ENCODE data around the gene MTG1. TPM values are rescaled to one million over a fixed set of nuclear protein-coding genes. Genes with fewer than 3 reads are reported as not detected.
A peak's percentile ranks its signal among the peaks of the same experiment; 100 is the strongest.

The MTG1 gene
- polyA plus RNA-seq, 2 donors, result 36.7 to 44.4 TPM

DNA sequence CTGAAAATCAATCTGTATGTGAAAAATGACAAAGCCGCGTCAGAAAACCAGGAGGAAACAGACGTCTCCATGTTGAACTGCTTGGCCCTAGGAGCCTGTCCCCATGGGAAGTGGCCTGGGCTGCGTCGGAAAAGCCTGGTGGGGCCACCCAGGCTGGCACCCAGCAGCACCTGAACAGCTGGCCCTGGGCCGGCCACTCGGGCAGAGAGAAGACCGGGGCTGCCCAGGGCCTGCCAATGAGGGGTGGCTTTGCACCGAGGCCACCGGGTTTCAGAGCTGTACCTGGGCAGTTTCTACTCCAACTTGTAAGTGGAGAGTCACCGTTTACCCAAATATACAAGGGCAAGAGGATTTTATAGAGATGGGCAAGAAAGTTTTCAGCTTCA lies 35.0 kb upstream of the MTG1 start:
- no peak overlapping the region for H3K27ac ChIP-seq (ENCODE audit: low read depth in 2 of 2, low read length in 1 of 2)
- no peaks in the 10 kb centered on the region for H3K9me3 ChIP-seq (ENCODE audit: control insufficient read depth in 2 of 2, insufficient read depth in 1 of 2, low read depth in 1 of 2, low read length in 1 of 2)
- peaks cover 0 to 14% of the 10 kb centered on the region in 2 donors for H3K4me1 ChIP-seq (ENCODE audit: control insufficient read depth in 2 of 2, insufficient read depth in 2 of 2, low read length in 1 of 2)
- H3K4me3 ChIP-seq (ENCODE audit: low read depth in 1 of 2, low read length in 2 of 2), result no peak overlapping the region
- H3K27me3 ChIP-seq (ENCODE audit: control insufficient read depth in 1 of 2, insufficient read depth in 2 of 2, low read length in 2 of 2), result no peaks in the 10 kb centered on the region
- 85 to 87% methylated on average over 9 to 11 of the region's 11 CpGs for WGBS, 2 donors
- peaks cover 0 to 12% of the 10 kb centered on the region in 2 donors for H3K36me3 ChIP-seq (ENCODE audit: control insufficient read depth in 2 of 2, insufficient read depth in 2 of 2, low read length in 1 of 2)

DNA sequence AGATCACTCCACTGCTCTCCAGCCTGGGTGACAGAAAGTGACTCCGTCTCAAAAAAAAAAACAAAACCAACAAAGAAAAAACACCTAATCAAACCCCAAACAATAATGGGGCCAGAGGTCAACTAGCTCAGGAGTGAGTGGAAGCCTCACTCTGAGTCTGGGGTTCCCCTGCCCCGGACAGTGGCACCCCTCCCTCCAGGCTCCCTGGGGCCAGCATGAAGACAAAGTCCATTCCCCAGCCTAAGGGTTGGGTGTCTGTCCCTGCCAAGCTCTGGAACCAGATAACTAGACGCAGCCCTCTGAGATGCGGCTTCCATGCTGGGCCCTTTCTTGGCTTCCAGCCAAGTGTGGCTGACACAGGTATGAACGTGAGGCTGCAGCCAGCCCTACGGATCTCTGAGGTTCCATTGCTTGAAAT lies 34.4 kb upstream of the MTG1 start:
- no peak overlapping the region for H3K27ac ChIP-seq (ENCODE audit: low read depth in 2 of 2, low read length in 1 of 2)
- H3K27me3 ChIP-seq (ENCODE audit: control insufficient read depth in 1 of 2, insufficient read depth in 2 of 2, low read length in 2 of 2), result no peaks in the 10 kb centered on the region
- H3K4me1 ChIP-seq (ENCODE audit: control insufficient read depth in 2 of 2, insufficient read depth in 2 of 2, low read length in 1 of 2), result peaks cover 0 to 14% of the 10 kb centered on the region in 2 donors
- H3K9me3 ChIP-seq (ENCODE audit: control insufficient read depth in 2 of 2, insufficient read depth in 1 of 2, low read depth in 1 of 2, low read length in 1 of 2), result no peaks in the 10 kb centered on the region
- H3K36me3 ChIP-seq (ENCODE audit: control insufficient read depth in 2 of 2, insufficient read depth in 2 of 2, low read length in 1 of 2), result peaks cover 0 to 12% of the 10 kb centered on the region in 2 donors
- no peak overlapping the region for H3K4me3 ChIP-seq (ENCODE audit: low read depth in 1 of 2, low read length in 2 of 2)
- WGBS, 2 donors, result 38 to 40% methylated on average over 6 of the region's 6 CpGs

GRCh38 chr10:133359972-133360610 lies 33.9 kb upstream of the MTG1 start:
- no peak overlapping the region for H3K4me3 ChIP-seq (ENCODE audit: low read depth in 1 of 2, low read length in 2 of 2)
- peaks cover 0 to 17% of the 10 kb centered on the region in 2 donors for H3K36me3 ChIP-seq (ENCODE audit: control insufficient read depth in 2 of 2, insufficient read depth in 2 of 2, low read length in 1 of 2)
- H3K9me3 ChIP-seq (ENCODE audit: control insufficient read depth in 2 of 2, insufficient read depth in 1 of 2, low read depth in 1 of 2, low read length in 1 of 2), result no peaks in the 10 kb centered on the region
- no peaks in the 10 kb centered on the region for H3K27me3 ChIP-seq (ENCODE audit: control insufficient read depth in 1 of 2, insufficient read depth in 2 of 2, low read length in 2 of 2)
- 53 to 54% methylated on average over 17 of the region's 17 CpGs for WGBS, 2 donors
- H3K4me1 ChIP-seq (ENCODE audit: control insufficient read depth in 2 of 2, insufficient read depth in 2 of 2, low read length in 1 of 2), result peaks cover 0 to 16% of the 10 kb centered on the region in 2 donors
- H3K27ac ChIP-seq (ENCODE audit: low read depth in 2 of 2, low read length in 1 of 2), result no peak overlapping the region

DNA sequence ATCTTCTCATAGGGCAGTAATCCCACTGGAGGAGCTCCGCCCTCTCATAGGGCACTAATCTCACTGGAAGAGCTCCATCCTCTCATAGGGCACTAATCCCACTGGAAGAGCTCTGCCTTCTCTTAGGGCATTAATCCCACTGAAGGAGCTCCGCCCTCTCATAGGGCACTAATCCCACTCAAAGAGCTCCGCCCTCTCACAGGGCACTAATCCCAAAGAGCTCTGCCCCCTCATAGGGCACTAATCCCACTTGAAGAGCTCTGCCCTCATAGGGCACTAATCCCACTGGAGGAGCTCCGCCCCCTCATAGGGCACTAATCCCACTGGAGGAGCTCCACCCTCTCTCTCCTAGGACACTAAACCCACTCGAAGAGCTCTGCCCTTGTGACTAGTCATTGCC lies 32.7 kb upstream of the MTG1 start:
- WGBS, 2 donors, result 84 to 90% methylated on average over 5 of the region's 5 CpGs
- Histone ChIP-seq H3K36me3 (ENCODE audit: control insufficient read depth in 2 of 2, insufficient read depth in 2 of 2, low read length in 1 of 2) (peaks cover 5 to 28% of the 10 kb centered on the region in 2 donors), H3K27ac (ENCODE audit: low read depth in 2 of 2, low read length in 1 of 2) (no peak overlapping the region), H3K4me3 (ENCODE audit: low read depth in 1 of 2, low read length in 2 of 2) (no peak overlapping the region), H3K9me3 (ENCODE audit: control insufficient read depth in 2 of 2, insufficient read depth in 1 of 2, low read depth in 1 of 2, low read length in 1 of 2) (no peaks in the 10 kb centered on the region), H3K27me3 (ENCODE audit: control insufficient read depth in 1 of 2, insufficient read depth in 2 of 2, low read length in 2 of 2) (no peaks in the 10 kb centered on the region), H3K4me1 (ENCODE audit: control insufficient read depth in 2 of 2, insufficient read depth in 2 of 2, low read length in 1 of 2) (peaks cover 0 to 25% of the 10 kb centered on the region in 2 donors)

DNA sequence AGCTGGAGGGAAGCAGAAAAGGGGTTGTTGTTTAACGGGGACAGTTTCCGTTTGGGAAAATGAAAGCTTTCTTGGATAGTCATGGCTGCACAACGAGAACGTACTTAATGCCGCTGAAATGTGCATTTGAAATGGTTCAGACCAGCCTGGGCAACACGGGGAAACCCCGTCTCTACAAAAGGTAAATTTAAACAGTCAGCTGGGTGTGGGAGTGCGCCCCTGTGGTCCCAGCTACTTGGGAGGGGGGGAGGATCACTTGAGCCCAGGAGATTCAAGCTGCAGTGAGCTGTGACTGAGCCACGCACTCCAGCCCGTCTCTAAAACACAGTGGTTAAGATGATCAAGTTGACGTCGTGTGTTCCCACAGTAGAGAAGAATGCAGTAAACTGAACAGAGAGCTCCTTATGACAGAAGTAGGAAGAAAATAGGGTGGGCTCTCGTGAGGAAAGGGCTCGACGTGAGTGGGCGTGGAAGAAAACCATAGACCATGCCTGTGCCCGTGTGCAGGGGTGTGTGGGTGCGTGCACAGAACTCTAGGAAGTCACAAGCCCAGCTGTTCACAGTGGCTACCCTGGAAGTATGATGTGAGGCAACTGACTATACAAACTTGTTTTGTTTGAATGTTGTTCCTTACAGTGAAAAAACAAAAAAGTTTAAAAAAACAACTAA lies 32.0 kb upstream of the MTG1 start:
- Histone ChIP-seq H3K27me3 (ENCODE audit: control insufficient read depth in 1 of 2, insufficient read depth in 2 of 2, low read length in 2 of 2) (no peaks in the 10 kb centered on the region), H3K9me3 (ENCODE audit: control insufficient read depth in 2 of 2, insufficient read depth in 1 of 2, low read depth in 1 of 2, low read length in 1 of 2) (no peaks in the 10 kb centered on the region), H3K27ac (ENCODE audit: low read depth in 2 of 2, low read length in 1 of 2) (no peak overlapping the region), H3K4me1 (ENCODE audit: control insufficient read depth in 2 of 2, insufficient read depth in 2 of 2, low read length in 1 of 2) (peaks cover 0 to 20% of the 10 kb centered on the region in 2 donors), H3K36me3 (ENCODE audit: control insufficient read depth in 2 of 2, insufficient read depth in 2 of 2, low read length in 1 of 2) (peaks cover 5 to 33% of the 10 kb centered on the region in 2 donors), H3K4me3 (ENCODE audit: low read depth in 1 of 2, low read length in 2 of 2) (no peak overlapping the region)
- 78 to 80% methylated on average over 18 of the region's 18 CpGs for WGBS, 2 donors

GRCh38 chr10:133362846-133363245 lies 31.1 kb upstream of the MTG1 start:
- peaks cover 5 to 34% of the 10 kb centered on the region in 2 donors for H3K36me3 ChIP-seq (ENCODE audit: control insufficient read depth in 2 of 2, insufficient read depth in 2 of 2, low read length in 1 of 2)
- no peak overlapping the region for H3K4me3 ChIP-seq (ENCODE audit: low read depth in 1 of 2, low read length in 2 of 2)
- 91 to 97% methylated on average over 13 of the region's 13 CpGs for WGBS, 2 donors
- H3K27ac ChIP-seq (ENCODE audit: low read depth in 2 of 2, low read length in 1 of 2), result no peak overlapping the region
- H3K27me3 ChIP-seq (ENCODE audit: control insufficient read depth in 1 of 2, insufficient read depth in 2 of 2, low read length in 2 of 2), result no peaks in the 10 kb centered on the region
- H3K4me1 ChIP-seq (ENCODE audit: control insufficient read depth in 2 of 2, insufficient read depth in 2 of 2, low read length in 1 of 2), result peaks cover 0 to 15% of the 10 kb centered on the region in 2 donors
- H3K9me3 ChIP-seq (ENCODE audit: control insufficient read depth in 2 of 2, insufficient read depth in 1 of 2, low read depth in 1 of 2, low read length in 1 of 2), result no peaks in the 10 kb centered on the region

DNA sequence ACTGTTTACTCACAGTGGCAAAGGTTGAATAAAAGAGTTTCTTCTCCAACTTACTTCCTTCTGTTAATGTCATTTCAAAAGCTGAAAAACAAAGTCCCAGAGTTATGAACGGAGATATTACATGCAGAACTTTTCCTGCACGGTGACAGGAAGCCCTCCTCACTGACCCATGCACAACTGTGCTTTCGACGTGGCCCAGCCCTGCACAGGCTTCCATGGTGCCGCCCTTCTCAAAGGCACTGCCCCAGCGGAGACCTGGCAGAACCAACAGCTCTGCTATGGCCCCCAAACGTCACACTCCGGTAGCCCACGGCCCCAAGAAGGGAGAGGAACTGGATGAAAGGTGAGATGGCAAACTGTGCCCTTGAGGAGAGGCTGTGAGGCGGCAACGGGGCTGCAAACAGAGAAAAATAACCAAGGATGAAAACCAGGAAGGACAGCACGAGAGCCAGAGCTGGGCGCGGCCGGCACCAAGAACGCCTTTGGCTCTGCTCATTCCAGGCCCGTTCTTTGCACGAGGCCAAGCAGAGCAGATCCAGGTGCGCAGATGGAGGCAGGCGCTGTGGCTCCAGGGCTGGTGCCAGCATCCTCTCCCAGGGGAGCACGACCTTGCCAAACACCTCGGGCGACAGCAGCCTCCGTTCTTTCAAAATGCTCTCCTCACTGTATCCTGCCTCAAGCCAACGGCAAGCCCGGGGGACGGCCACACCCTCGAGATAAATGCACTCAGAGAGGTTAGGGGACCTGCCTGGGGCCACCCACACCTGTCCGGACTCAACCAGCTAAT lies 29.1 kb upstream of the MTG1 start:
- WGBS, 2 donors, result 58 to 62% methylated on average over 29 of the region's 29 CpGs
- Histone ChIP-seq H3K4me1 (ENCODE audit: control insufficient read depth in 2 of 2, insufficient read depth in 2 of 2, low read length in 1 of 2) (peaks cover 0 to 15% of the 10 kb centered on the region in 2 donors), H3K36me3 (ENCODE audit: control insufficient read depth in 2 of 2, insufficient read depth in 2 of 2, low read length in 1 of 2) (peaks cover 5 to 48% of the 10 kb centered on the region in 2 donors), H3K27me3 (ENCODE audit: control insufficient read depth in 1 of 2, insufficient read depth in 2 of 2, low read length in 2 of 2) (no peaks in the 10 kb centered on the region), H3K4me3 (ENCODE audit: low read depth in 1 of 2, low read length in 2 of 2) (peak overlapping the region in 1 of 2 donors; percentile 5), H3K9me3 (ENCODE audit: control insufficient read depth in 2 of 2, insufficient read depth in 1 of 2, low read depth in 1 of 2, low read length in 1 of 2) (no peaks in the 10 kb centered on the region), H3K27ac (ENCODE audit: low read depth in 2 of 2, low read length in 1 of 2) (peak overlapping the region; percentile 65 to 81)

DNA sequence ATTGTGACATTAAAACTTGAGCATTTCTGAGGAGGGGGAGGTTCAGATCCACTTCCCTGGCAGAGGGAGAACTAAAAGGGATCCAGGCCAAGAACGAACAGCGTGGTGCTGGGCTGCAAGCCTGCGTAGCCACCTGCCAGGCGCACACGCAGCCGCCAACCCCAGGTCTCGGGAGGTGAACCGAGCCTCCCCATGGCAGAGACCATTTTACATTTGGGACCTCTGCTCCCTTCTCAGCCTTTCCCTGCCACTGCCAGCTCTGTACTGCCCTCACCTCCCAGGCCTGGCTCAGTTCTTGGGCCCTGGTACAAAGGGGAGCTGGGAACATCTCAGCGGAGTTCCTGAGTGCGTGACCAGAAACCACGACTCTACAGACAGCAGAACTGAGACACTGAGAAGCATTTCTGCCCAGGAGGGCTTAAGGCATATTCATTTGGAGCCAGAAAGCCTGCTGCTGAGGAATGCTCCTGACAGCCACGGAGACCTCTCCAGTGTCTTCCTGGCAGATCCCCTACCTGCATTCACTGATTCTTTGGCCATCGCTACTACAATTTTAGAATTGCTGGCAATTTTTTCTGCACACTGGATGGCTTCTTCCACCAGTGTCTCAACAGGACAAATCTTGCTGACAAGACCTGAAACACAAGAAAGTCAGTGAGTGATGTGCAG lies 28.4 kb upstream of the MTG1 start:
- 59 to 71% methylated on average over 13 of the region's 13 CpGs for WGBS, 2 donors
- H3K4me3 ChIP-seq (ENCODE audit: low read depth in 1 of 2, low read length in 2 of 2), result no peak overlapping the region
- H3K36me3 ChIP-seq (ENCODE audit: control insufficient read depth in 2 of 2, insufficient read depth in 2 of 2, low read length in 1 of 2), result peaks cover 10 to 56% of the 10 kb centered on the region in 2 donors
- H3K27ac ChIP-seq (ENCODE audit: low read depth in 2 of 2, low read length in 1 of 2), result peak overlapping the region in 1 of 2 donors; percentile 65
- no peaks in the 10 kb centered on the region for H3K27me3 ChIP-seq (ENCODE audit: control insufficient read depth in 1 of 2, insufficient read depth in 2 of 2, low read length in 2 of 2)
- no peaks in the 10 kb centered on the region for H3K9me3 ChIP-seq (ENCODE audit: control insufficient read depth in 2 of 2, insufficient read depth in 1 of 2, low read depth in 1 of 2, low read length in 1 of 2)
- peaks cover 3 to 11% of the 10 kb centered on the region in 2 donors for H3K4me1 ChIP-seq (ENCODE audit: control insufficient read depth in 2 of 2, insufficient read depth in 2 of 2, low read length in 1 of 2)

DNA sequence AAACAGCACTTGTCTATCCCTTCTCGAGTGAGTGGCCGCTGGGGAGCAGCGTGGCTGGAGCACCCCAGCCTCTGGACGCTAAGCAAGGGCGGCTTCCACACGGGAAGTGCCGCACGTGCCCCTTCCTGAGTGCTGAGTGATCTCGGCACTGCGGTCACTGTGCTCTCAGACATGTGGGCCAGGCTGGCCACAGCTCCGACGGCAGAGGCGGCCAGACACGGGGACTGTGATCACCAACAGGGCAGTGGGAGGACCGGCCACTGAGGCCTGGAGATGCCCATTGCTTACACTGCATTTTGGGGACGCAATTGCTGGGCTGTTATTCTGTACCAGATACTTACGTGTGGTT lies 27.9 kb upstream of the MTG1 start:
- Histone ChIP-seq H3K27me3 (ENCODE audit: control insufficient read depth in 1 of 2, insufficient read depth in 2 of 2, low read length in 2 of 2) (no peaks in the 10 kb centered on the region), H3K27ac (ENCODE audit: low read depth in 2 of 2, low read length in 1 of 2) (no peak overlapping the region), H3K4me3 (ENCODE audit: low read depth in 1 of 2, low read length in 2 of 2) (no peak overlapping the region), H3K4me1 (ENCODE audit: control insufficient read depth in 2 of 2, insufficient read depth in 2 of 2, low read length in 1 of 2) (peaks cover 3 to 11% of the 10 kb centered on the region in 2 donors), H3K36me3 (ENCODE audit: control insufficient read depth in 2 of 2, insufficient read depth in 2 of 2, low read length in 1 of 2) (peaks cover 10 to 58% of the 10 kb centered on the region in 2 donors), H3K9me3 (ENCODE audit: control insufficient read depth in 2 of 2, insufficient read depth in 1 of 2, low read depth in 1 of 2, low read length in 1 of 2) (no peaks in the 10 kb centered on the region)
- WGBS, 2 donors, result 84% methylated on average over 17 of the region's 17 CpGs

Measured in esophagus (tissue), 2 donors.